A673 (cell line): ENCODE measurements around the gene VAT1.

ENCODE experiments used
- CTCF ChIP-seq: fragments of 300-800, 200-600 bp; sonication (generic); conservative IDR thresholded peaks from 2 replicates; pipeline ENCODE4 v1.5.1; 2017; ENCODE audit warnings: low read depth, mild to moderate bottlenecking, antibody characterized with exemption, low read length, moderate library complexity, mixed read lengths
- EZH2 ChIP-seq: fragments of 200-600 bp; sonication (generic); IDR thresholded peaks from 2 replicates; pipeline ENCODE4 v1.6.1; 2017; ENCODE audit warnings: borderline replicate concordance, low read depth, mild to moderate bottlenecking, mixed read lengths, antibody characterized with exemption, low read length; ENCODE audit not compliant: poor library complexity, severe bottlenecking

- TF ChIP-seq CTCF, result no peak
- no peak for TF ChIP-seq EZH2
These were observed 2.1 kb downstream of the VAT1 start for GRCh38 chr17:43020030-43020621.
